ENCODE results near the gene KLHL8.

KLHL8 gene

DNA sequence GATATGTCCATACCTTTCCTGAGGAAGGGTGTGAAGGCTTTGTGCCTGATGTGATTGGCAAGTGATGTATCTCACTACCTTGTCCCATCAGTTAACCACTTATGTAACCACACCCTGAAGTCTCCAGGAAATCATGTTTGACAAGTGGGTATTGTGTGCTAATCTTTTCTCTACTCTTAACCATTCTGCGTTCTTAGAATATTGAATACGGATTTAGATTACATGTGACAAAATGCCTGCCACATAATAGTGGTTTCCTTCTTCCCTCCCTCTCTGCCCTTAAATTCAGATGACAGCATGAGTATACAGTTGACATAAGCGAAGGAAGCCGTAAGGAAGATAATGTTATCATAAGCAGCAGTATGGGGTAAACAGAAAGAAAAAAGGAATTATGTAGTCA, 108.4 kb downstream of the KLHL8 start:
- DNase-seq: no peak
- no peaks in the 10 kb centered on the region for H3K9me3 Mint-ChIP-seq
- no peaks in the 10 kb centered on the region for H3K27me3 Mint-ChIP-seq (ENCODE audit: low read depth, poor library complexity)
- H3K4me1 Mint-ChIP-seq: peaks cover 42% of the 10 kb centered on the region
- peaks cover 79% of the 10 kb centered on the region for H3K36me3 Mint-ChIP-seq (ENCODE audit: low read depth)
- TF ChIP-seq, protein P1, sequence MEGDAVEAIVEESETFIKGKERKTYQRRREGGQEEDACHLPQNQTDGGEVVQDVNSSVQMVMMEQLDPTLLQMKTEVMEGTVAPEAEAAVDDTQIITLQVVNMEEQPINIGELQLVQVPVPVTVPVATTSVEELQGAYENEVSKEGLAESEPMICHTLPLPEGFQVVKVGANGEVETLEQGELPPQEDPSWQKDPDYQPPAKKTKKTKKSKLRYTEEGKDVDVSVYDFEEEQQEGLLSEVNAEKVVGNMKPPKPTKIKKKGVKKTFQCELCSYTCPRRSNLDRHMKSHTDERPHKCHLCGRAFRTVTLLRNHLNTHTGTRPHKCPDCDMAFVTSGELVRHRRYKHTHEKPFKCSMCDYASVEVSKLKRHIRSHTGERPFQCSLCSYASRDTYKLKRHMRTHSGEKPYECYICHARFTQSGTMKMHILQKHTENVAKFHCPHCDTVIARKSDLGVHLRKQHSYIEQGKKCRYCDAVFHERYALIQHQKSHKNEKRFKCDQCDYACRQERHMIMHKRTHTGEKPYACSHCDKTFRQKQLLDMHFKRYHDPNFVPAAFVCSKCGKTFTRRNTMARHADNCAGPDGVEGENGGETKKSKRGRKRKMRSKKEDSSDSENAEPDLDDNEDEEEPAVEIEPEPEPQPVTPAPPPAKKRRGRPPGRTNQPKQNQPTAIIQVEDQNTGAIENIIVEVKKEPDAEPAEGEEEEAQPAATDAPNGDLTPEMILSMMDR (IDR thresholded peaks at IDR 0.05): no peak
- H3K27ac Mint-ChIP-seq: no peak overlapping the region
- no peak overlapping the region for H3K4me3 Mint-ChIP-seq

Data from nephron progenitor cell (in vitro differentiated cells).